Left renal pelvis (tissue), 4 donors: ENCODE measurements around the gene LMX1A. TPM values are rescaled to one million over a fixed set of nuclear protein-coding genes. Genes with fewer than 3 reads are reported as not detected.
A peak's percentile ranks its signal among the peaks of the same experiment; 100 is the strongest.

Experiments used
- DNase-seq, 4 donors: peaks; one replicate each; pipeline ENCODE4 v3.0.0-alpha.2; 2013; ENCODE audit warnings: low read depth in 4 of 4, low spot score in 3 of 4
- polyA plus RNA-seq, 4 donors: library from polyadenylated mRNA; unstranded; fragments of 120-200 nt; gene quantifications; one replicate each; pipeline ENCODE4 v1.2.1, GENCODE V29; 2013; ENCODE audit not compliant: insufficient read length in 4 of 4

Gene LMX1A
- polyA plus RNA-seq, 4 donors: 0.90 TPM; not detected in 3

DNA sequence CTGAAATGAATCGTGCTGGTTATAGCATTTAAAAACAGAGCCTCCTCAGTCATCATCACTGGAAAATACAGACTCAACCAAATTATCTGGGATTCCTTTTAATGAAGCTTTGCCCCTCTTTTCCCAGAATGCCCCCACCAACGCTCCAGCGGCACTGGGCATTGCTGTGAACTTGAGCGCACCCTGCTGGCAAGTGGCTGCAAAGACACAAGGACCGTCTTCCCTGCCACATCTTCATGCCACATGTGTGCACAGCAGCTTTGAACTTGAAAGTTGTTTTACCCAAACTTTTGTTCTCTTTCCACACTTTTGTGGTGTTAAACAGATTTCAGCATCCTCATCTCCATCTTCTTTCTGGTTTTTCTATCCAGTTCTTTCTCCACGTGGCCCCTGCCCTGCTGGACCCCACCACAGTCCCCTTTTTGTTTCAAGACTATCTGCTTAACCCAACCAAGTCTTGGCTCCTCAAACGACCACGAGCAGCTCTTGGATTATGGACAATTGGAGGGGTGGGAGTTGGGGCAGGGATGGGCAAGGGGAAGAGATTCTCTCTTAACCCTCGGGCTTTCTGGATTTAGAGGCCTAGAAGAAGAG, 12.8 kb upstream of the LMX1A start:
- no peak for DNase-seq

DNA sequence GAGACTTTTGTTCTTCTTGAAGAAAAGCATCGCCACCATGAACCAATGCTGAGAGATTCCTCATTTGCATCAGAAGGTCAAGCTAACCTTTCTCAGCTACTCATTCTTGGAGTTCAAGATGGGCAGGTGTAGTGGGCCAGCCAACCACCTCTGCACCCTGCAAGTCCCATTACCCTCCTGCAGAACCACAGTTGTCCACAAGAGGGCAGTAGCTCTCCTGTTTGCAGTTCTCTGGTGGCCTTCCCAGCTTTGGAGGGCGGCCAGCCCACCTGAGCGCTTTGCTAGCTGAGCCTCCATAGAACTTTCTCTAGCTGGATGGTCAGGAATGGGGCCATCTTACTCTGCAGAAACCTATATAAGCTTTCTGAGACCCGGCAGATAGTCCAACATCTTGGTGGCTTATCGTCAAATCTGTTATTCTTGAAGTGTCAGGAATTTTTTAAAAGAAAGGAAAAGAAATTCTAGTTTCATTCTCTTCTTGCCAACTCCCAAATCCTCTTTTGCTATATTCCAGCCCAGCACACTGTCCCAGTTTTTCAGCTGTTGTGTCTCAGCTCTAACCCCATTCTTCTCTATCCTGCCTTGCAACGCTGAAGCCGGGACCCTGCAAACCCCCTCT, 11.0 kb upstream of the LMX1A start:
- DNase-seq: peak in 2 of 4 donors; percentile 64 to 69

DNA sequence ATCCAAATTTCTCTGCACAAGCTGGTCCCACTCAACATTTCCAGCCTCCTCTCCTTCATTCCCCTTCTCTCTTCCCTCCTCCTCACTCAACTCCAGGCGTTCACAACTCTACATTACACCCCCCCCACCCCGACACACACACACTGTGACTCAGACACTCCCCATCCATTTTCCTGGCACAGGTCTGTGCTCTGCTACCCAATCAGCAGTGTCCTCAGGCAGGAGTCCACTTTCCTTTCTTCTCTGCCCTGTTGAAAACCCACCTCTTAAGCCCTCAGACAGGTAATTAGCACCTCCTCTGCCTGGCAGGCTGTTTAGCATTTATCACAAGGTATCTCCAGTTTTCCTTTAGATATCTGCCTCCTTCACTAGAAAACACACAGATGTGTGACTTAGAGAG, 8.8 kb upstream of the LMX1A start:
- DNase-seq: no peak

DNA sequence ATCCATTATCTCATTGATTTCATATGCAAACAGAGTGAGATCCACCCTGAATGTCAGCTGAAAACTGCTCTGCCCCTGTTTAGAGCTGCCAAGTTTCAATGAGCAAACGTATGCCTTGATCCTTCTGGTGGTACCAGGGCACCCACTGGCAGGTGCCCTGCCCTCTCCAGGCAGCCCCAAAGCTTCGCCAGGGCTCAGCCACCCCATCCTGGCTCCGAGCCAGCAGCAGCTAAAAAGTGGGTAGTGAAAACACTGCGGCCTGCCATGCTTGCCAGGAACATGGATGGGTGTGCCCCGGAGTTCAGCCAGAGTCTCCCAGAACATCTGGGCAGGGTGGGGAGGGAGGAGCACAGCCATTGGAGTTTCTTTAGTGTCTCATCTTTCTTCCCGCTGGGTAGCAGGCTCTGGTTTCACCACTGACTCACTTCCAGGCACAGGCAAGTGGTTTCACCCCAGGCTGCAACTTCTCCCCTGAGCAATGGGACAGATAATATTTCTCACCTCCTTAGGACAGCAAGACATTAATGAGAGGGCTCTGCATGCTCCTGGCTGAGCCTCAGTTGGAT, 8.1 kb upstream of the LMX1A start:
- no peak for DNase-seq

DNA sequence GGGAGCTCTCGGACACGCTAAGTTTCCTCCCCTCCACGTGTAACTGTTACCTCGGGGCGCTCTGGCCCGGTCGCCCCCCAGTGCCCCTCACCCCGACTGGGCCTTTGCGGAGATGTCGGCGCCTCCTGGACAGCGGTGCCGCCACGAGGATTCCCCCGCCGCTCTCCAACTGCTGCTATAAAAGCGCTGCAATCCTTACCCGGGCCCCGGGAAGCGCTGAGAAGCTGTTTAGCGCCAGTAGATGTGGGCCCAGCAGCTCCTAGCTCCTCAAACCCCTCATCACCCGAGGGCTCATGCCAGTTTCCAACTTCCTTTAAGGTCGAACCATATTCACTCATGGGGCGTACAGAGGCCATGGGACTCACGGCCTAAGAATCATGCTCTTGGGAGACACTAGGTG, 361 bp upstream of the LMX1A start:
- no peak for DNase-seq

DNA sequence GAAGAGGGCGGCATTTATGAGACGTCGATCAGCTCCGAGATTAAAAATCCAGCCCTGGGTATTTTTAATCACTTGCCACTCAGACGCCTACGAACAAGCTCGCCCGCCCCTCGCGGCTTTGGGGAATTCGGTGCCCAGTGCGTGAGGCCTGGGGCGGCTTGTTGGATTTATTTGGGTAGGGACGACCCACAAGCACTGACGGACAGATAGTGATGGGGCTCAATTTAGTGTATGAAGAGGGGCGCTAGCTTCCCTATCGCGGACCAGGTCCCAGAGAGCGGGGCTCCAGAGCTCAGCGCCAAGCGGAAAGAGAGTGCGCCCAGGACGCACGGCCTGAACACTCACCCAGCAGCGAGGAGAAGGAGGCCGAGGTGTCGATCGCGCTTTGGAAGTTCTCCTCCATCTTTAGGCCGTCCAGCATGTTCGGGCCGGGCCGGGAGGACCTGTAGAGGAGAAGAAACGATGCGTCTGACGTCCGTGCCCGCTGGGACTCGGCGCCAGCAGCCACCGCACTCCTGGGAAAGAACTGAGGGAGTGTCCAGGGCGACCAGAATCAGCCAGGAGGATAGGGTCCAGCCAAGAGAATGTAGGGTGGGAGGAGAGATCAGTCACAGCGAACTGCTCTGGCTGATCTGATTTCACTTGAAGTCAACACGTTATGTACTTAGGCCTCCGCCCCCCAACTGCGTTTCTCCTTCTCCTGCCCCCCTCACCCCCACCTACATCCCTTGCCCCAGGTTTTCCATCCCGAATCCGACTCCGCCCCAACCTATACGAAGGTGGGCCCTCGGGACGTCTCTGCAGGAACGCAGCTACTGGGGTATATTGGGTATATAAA, 1.2 kb downstream of the LMX1A start:
- no peak for DNase-seq

DNA sequence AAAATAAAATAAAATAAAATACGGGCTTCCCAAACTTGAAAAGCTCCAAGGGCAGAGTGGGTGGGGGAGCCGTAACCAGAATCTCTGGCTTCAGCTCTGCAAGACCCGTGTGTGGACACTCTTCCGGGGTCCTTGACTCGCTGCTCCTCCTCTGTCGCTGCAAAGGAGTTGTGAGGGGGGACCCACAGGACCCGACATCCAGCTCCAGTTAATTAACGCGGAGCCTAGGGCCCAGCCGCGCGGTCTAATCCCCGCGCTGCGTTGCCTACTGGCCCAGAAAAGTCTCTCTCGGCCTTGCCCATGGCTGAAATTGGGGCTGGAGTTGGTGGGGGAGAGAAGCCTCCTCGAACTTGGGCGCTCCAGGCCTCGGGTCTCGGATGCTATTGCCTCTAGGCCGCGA, 1.8 kb downstream of the LMX1A start:
- DNase-seq: no peak

DNA sequence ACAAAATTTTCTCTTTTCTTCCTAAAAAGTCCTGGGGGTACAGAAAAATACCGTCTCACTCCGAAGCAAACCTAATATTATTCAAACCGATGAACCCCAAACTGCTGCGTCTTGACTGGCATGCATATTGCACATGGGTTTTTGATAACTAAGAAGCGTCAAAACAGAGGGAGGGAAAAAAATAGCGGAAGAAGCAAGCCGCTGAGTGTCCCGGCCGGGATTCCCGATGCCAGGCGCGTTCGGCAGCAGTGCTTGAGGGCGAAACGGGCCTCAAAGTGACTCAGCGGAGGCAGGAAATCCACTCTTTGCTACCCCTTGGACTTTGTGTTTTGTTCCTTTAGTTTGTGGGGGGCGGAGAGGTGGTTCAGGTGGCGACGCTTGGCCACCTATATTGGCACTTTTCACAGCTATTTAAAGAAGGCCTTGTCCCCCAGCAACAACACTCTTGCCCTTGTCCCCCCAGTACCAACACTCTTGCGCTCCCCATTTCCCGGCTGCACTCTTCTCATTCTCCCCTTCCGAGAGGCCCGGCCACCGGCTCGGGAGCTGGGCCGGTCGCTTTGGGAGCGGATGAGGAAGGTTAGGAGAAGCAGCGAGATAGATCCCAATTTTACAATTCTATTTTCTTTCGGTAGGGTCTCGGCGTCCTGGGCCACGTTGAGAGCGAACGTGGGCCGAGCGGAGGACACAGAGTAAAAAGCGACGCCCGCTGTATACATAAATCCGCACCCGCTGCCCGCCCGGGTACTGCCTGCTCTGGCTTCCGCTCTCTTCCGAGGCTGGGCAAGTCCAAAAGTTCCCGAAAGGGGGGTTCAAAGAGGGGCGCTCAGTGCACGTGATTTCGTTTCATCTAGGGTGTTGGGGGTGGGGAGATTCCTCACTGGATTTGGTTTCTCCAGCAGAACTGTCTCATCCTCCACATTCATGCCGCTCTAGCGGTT, 2.5 kb downstream of the LMX1A start:
- no peak for DNase-seq

DNA sequence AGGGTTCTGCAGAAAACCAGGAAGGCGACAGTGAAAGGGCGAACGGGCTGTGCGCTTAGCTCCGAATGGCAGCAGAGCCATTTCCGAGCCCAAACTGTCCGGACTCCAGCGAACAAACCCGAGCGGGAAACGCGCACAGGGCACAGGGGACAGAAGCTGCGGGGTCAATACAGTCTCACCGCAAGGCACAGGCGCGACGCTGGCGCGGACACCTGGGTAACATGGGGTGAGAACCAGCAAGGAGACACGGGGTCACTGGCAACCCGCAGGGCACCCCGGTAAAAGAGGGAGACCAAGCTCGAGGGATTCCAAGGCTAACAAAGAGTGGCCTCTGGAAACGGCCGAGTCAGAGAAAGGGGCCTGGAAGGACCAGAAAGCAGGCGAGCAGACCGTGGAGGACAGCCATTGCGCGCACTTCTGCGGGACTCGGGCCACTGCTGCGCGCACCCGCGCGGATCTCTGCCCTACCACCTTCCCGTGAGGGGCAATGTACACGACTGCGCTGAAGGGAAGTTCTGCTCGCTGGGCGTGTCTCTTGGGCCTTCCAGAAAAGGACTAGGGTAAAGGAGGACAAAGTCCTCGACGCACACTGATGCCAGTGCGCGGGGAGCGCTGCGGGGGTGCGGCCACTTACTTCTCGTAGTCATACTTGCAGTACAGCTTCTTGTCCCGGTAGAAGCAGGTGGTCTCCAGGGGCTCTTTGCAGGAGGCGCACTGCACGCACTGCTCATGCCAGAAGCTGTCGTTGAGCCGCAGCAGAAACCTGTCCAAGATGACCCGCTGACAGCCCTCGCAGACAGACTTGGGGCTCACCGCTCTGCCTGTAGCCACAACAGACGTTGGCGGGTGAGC, 3.8 kb downstream of the LMX1A start:
- no peak for DNase-seq

DNA sequence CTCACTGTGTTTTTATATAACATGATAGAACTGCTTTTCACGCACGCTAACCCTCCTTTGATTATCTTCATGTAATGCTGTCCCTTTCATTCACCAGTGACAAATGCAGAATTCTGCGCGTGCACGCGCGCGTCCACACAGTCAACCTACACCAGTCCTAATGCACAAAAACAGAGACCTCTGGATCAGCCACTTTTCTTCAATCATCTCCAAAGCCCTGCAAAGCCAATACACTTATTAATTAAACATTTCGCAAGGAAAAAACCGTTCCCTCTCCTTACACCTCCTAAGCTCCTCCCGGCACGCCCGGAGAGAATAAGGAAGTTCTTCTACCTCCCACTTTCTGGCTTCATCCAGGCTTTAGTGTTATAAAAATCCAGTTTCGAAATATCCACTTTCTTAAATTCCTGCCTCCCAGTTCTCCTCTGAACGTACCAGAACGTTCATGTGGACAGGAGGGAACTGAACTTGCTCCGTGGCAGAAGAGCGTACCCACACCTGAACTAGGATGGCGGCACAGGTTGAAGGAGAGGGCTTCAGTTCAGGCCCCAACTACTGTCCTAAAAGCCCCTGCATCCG, 4.6 kb downstream of the LMX1A start:
- DNase-seq: no peak

DNA sequence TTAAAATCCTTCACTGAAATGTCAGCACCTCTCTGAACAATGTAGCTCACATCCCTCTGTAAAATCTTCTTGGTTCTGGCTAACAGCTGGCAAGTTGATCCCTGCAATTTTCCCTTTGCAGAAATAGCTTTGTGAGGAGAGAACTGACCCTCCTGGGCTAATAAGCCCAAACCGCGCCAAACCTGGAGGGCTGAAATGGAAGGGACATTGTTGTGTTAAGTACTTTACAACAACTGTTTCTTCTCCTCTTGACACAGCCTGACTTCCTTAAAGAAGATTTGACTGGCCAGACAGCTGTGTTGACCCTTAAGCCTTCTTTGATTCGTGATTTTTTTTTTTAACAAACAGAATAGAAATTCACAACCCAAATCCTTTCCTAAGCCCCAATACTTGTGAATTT, 5.7 kb downstream of the LMX1A start:
- no peak for DNase-seq

DNA sequence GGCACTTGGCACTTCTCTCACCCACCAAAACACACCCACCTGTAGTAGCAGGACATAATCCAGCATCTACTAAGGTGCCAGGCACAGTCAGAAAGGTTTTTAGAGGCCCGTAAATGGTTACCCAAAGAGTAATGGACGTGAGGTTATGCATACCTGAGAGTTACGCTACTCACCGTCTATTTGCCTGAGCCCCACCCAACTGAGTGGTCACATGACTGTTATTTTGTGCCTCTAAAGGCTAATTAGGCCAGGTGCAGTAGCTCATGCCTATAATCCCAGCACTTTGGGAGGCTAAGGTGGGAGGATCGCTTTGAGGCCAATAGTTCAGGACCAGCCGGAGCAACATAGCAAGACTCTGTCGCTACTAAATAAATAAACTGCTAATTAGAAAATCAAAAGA, 11.0 kb downstream of the LMX1A start:
- no peak for DNase-seq

DNA sequence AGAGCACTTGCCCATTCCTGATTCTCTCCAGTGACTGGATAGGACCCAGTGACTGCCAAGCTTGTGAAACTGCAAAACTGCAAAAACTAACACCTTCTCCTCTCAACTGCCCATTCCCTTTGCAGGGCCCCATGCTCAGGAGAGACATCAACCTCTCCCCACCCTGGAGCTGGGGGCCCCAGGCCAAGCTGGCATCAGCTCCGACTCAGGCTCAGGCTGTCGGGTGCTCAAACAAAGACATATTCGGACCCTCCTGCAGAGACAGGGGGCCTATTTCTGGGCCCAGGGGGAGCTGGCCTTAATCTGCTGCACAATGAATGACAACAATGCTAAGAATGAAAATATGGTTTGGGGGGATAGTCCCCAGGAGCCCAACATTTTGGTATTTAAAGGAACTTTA, 11.8 kb downstream of the LMX1A start:
- no peak for DNase-seq

DNA sequence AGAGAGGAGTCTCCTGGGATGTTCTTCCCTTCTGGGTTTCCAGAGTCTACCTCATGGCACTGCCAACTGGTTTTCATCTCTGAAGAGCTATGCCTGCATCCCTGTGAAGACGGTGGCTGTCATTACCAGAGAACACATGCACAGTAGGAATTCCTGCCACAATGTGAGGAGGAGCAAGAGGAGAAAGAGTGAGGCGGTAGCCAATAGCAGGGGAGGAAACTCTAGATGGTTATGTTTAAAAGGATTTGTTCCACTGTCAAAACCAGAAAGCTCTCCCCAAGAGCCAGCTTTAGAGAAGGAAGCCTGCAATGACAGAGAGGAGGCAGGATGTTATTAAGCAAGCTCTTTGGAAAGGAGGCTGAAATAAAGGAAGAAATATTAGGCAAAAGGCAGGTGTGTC, 12.3 kb downstream of the LMX1A start:
- no peak for DNase-seq

DNA sequence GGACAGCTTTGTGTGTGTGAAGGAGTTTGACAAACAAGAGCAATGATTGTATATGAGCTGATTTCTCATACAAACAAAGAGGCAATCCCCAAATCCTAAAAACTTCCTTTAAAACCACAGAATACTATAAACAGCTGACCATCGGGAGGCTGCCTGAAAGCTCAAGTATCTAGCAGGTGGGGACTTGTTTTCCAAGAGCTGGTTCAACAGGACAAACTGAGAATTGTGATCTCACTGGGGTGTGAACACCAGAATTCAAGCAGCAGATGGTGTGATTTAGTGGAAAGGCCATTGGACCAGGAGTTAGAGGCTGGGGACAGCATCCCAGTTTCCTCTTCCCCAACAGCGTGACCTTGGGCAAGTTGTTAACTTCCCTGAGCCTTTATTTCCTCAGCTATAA, 13.9 kb downstream of the LMX1A start:
- DNase-seq: no peak

DNA sequence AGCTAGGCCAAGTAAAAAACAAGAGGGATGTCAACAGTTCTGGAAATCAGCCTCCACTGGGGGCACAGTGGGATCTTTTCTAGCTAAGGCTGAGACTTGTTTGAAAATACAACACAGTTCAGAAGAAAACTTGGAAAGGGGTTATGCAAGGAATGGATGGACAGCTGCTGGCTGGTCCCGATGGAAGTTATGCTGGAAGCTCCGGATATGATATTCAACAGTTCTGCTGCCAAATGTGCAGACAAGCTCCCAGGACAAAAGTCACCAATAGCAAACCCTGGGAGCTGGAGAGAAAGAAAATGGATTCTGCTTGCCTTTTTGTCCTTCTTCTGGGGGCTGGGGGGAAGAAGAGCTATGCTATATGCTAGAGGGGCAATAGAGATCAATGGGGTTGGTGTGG, 14.3 kb downstream of the LMX1A start:
- DNase-seq: no peak

DNA sequence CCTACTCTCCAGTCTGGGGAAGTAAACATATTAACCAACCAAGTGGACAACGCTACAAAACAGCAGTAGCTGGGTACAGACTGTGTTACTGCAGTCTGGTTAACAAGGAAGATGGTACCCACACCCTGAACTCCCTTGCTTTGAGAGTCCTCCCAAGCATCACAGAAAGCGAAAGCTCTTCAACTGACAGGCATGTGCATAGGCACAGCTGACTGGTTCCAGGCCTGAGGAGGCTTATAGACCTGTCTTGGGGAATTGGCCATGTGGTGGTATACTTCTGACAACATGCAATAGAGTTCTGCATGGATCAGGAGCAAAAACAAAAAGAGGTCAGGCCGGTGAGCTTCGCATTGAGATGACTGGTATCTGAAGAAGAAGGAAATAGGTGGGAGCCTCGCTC, 17.4 kb downstream of the LMX1A start:
- no peak for DNase-seq

DNA sequence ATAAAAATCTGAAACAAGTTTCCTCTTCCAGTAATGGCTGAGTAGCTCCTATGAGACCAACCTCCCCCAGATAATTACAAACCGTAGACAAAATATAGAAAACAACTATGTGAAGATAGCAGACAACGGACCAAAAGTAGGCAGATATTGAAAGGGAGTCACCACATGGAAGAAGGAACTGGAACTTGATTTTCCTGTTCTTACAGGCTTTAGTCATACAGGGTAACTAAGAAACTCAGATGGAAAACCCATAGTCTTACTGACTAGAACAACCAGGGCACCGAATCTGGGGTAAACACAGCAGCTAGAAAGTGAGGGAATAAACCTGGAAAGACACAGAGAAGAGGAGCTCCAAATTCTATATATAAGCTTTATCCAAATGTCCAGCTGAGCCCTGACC, 26.0 kb downstream of the LMX1A start:
- no peak for DNase-seq

DNA sequence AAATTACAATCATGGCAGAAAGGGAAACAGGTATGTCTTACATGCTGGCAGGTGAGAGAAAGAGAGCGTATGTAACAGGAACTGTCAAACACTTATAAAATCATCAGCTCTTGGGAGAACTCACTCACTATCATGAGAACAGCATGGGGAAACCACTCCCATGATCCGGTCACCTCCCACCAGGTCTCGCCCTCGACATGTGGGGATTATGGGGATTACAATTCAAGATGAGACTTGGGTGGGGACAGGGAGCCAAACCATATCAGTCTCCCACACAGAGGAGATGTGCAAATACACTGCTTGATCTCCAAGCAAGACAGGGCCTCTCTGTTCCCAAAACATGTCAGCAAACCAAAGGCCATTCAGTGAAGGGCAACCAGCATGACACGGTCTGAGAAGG, 27.4 kb downstream of the LMX1A start:
- DNase-seq: no peak
